OCI-LY1 (cell line): ENCODE results near the gene DNTT.

Source experiments
- EZH2 ChIP-seq: fragments of 200-600 bp; sonication (generic), shearing (Covaris generic); IDR thresholded peaks from 2 replicates; pipeline ENCODE4 v1.8.0; 2017; ENCODE audit warnings: borderline replicate concordance, mixed run types, mild to moderate bottlenecking, antibody characterized with exemption, low read length, moderate library complexity, mixed read lengths
- TF ChIP-seq, protein P1 (sequence below): fragments of 200-600 bp; sonication (generic), shearing (Covaris generic); IDR thresholded peaks from 2 replicates; pipeline ENCODE4 v1.5.1; 2017; ENCODE audit warnings: mild to moderate bottlenecking, antibody characterized with exemption, low read length, moderate library complexity, mixed read lengths

DNA sequence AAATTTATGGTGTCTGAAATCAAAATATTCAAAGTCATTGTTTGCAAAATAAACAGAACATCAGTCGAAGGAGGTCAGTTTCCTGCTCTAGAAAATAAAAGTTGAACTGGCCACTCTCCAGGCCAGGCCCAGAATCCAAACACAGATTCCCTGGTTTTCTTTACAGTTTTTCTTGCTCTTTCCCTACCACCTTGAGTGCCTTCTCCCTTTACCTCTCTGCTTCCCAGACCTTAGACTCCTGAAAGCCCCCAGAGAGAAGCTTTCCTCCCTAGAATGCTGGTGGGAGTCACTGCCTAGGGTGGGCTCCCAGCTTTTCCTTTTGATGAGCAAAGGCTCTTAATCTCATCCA, 6.1 kb downstream of the DNTT start:
- TF ChIP-seq, protein P1, sequence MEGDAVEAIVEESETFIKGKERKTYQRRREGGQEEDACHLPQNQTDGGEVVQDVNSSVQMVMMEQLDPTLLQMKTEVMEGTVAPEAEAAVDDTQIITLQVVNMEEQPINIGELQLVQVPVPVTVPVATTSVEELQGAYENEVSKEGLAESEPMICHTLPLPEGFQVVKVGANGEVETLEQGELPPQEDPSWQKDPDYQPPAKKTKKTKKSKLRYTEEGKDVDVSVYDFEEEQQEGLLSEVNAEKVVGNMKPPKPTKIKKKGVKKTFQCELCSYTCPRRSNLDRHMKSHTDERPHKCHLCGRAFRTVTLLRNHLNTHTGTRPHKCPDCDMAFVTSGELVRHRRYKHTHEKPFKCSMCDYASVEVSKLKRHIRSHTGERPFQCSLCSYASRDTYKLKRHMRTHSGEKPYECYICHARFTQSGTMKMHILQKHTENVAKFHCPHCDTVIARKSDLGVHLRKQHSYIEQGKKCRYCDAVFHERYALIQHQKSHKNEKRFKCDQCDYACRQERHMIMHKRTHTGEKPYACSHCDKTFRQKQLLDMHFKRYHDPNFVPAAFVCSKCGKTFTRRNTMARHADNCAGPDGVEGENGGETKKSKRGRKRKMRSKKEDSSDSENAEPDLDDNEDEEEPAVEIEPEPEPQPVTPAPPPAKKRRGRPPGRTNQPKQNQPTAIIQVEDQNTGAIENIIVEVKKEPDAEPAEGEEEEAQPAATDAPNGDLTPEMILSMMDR = no peak
- TF ChIP-seq EZH2 = no peak
